Nephron progenitor cell (in vitro differentiated cells): ENCODE results near the gene EGFR.

ENCODE experiments used
- DNase-seq: peaks from one replicate; pipeline ENCODE4 v3.0.0; 2021
- H3K27ac Mint-ChIP-seq: 2 replicates; pipeline ENCODE4 v1.8.0; 2021; ENCODE audit warnings: mild to moderate bottlenecking, moderate library complexity, mixed read lengths
- H3K27me3 Mint-ChIP-seq: 2 replicates; pipeline ENCODE4 v1.8.0; 2021; ENCODE audit warnings: mild to moderate bottlenecking, low read depth, mixed read lengths; ENCODE audit not compliant: poor library complexity
- H3K36me3 Mint-ChIP-seq: 2 replicates; pipeline ENCODE4 v1.8.0; 2021; ENCODE audit warnings: low read depth, mixed read lengths
- H3K4me1 Mint-ChIP-seq: 2 replicates; pipeline ENCODE4 v1.8.0; 2021; ENCODE audit warnings: mixed read lengths
- H3K4me3 Mint-ChIP-seq: 2 replicates; pipeline ENCODE4 v1.8.0; 2021; ENCODE audit warnings: mild to moderate bottlenecking, moderate library complexity, mixed read lengths
- H3K9me3 Mint-ChIP-seq: 2 replicates; pipeline ENCODE4 v1.8.0; 2021; ENCODE audit warnings: mild to moderate bottlenecking, moderate library complexity, mixed read lengths
- TF ChIP-seq, protein P1 (sequence below): fragments of 200-600 bp; sonication (generic); IDR thresholded peaks from 2 replicates; pipeline ENCODE4 v1.5.0; 2021; ENCODE audit warnings: antibody characterized with exemption

Gene EGFR

DNA sequence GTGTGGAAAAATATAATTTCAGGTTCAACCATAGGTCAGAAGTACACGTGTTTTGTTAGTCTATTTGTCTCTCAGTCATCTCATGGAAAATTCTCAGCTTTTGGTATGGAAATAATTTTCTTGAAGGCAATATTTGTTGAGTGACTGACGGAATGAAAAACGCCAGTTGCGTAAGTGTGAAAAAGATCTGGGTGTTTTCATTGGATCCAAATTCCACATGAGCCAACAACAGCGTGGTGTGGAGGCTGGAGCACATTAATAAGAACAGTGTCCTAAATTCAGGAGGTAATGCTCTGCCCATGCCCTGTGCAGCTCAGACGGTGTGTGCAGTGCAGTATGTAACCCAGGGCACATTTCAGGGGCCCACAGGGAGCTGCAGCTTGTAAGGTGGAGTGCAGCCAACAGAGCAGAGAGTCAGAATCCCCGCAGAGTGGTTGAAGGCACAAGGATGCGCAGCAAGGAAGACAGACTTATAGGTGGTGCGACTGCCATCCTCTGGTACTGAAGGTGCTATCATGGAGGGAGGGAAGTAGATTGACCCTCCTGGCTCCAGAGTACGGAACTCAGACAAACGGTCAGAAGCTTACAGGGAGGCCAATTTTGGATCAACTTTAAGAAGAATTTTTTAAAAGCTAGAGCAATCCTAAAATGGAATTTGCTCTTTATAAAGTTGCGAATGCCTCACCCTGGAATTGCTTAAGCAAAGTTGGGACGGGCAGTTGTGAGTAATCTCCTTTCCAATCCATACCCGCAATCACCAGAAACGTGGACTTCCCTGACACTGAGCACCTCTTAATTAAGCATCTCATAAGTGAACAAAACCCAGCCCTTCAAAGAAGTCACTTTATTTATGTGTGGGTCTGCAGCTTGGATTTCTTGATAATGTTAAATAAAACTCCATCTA, 38.0 kb downstream of the EGFR start:
- H3K36me3 Mint-ChIP-seq = no peaks in the 10 kb centered on the region
- H3K27ac Mint-ChIP-seq = no peak overlapping the region
- DNase-seq = no peak

DNA sequence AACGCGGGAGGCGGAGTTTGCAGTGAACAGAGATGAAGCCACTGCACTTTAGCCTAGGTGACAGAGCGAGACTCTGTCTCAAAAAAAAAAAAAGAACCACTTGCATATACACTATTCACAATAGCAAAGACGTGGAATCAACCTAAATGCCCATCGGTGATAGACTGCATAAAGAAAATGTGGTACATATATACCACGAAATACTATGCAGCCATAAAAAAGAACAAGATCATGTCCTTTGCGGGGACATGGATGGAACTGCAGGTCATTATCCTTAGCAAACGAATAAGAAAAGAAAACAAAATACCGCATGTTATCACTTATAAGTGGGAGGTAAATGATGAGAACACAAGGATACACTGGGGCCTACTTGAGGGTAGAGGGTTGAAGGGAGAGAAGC, 39.5 kb downstream of the EGFR start:
- Mint-ChIP-seq H3K27ac (no peak overlapping the region), H3K4me3 (no peak overlapping the region), H3K36me3 (no peaks in the 10 kb centered on the region), H3K27me3 (peaks cover 11% of the 10 kb centered on the region), H3K9me3 (no peaks in the 10 kb centered on the region), H3K4me1 (peaks cover 17% of the 10 kb centered on the region)
- TF ChIP-seq, protein P1, sequence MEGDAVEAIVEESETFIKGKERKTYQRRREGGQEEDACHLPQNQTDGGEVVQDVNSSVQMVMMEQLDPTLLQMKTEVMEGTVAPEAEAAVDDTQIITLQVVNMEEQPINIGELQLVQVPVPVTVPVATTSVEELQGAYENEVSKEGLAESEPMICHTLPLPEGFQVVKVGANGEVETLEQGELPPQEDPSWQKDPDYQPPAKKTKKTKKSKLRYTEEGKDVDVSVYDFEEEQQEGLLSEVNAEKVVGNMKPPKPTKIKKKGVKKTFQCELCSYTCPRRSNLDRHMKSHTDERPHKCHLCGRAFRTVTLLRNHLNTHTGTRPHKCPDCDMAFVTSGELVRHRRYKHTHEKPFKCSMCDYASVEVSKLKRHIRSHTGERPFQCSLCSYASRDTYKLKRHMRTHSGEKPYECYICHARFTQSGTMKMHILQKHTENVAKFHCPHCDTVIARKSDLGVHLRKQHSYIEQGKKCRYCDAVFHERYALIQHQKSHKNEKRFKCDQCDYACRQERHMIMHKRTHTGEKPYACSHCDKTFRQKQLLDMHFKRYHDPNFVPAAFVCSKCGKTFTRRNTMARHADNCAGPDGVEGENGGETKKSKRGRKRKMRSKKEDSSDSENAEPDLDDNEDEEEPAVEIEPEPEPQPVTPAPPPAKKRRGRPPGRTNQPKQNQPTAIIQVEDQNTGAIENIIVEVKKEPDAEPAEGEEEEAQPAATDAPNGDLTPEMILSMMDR = no peak
- no peak for DNase-seq

More for the DNA sequence above, 38.0 kb downstream of the EGFR start:
- Mint-ChIP-seq H3K4me3 (no peak overlapping the region), H3K27me3 (peaks cover 13% of the 10 kb centered on the region), H3K9me3 (peaks cover 3% of the 10 kb centered on the region), H3K4me1 (peaks cover 7% of the 10 kb centered on the region)
- TF ChIP-seq, protein P1 = no peak

DNA sequence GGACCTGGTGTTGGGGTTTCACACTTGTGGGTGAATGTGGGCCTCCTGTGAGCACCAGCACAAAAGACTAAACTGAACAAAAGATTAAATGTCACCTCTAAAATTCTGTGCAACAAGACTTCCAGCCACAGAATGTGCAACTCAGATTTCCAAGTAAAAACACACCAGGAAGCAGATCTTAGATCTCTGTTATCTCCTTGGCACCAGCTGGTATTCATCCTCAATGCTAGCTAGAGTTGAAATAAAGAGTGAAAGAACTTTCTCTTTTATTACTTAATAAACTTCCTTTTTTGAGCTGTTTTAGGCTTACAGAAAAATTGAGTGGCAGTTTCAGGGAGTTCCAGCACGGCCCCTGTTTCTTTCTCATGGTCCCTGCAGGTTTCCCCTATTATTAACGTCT, 40.2 kb downstream of the EGFR start:
- H3K36me3 Mint-ChIP-seq = no peaks in the 10 kb centered on the region
- H3K27me3 Mint-ChIP-seq = peaks cover 11% of the 10 kb centered on the region
- TF ChIP-seq, protein P1 = no peak
- no peak for DNase-seq
- H3K27ac Mint-ChIP-seq = no peak overlapping the region
- H3K4me3 Mint-ChIP-seq = no peak overlapping the region
- peaks cover 18% of the 10 kb centered on the region for H3K4me1 Mint-ChIP-seq
- H3K9me3 Mint-ChIP-seq = no peaks in the 10 kb centered on the region

DNA sequence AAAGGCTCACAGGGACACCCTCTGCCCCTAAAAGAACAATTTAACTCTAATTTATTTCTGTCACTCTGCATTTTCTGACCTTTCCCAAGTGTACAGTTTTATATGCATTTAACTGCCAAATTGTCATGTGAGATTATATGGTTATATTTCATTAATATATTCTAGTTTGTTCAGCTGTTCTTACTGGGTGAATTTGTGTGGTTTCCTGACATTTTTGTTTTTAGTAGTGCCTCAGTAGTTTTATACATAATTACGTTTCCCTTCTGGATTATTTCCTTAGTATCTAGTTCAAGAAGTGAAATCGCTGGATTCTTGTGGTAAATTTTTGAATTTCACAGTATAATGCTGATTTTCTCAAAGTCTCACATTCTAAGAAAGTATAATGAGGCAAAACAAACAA, 41.3 kb downstream of the EGFR start:
- H3K36me3 Mint-ChIP-seq = no peaks in the 10 kb centered on the region
- TF ChIP-seq, protein P1 = no peak
- H3K9me3 Mint-ChIP-seq = no peaks in the 10 kb centered on the region
- H3K4me3 Mint-ChIP-seq = no peak overlapping the region
- H3K27ac Mint-ChIP-seq = no peak overlapping the region
- H3K4me1 Mint-ChIP-seq = peaks cover 24% of the 10 kb centered on the region
- H3K27me3 Mint-ChIP-seq = peaks cover 6% of the 10 kb centered on the region
- DNase-seq = no peak

DNA sequence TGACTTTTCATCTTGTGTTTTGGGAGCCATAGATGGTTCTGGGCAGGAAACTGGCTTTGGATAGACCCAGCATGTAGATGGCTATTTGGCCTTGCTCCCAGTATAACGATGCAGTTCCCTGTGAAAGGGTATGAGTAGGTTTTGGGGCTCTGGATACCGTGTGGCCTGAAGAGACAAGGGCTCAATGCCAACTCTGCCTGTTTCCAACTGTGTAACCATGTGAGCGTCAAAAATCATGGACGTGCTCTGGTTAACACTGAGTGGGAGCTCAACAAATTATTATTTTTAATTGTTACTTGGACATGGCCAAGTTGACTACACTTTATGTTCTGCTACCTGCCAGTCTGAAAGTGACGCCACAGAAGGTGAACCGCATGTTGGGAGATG, 41.8 kb downstream of the EGFR start:
- Mint-ChIP-seq H3K4me1 (peaks cover 30% of the 10 kb centered on the region), H3K27ac (no peak overlapping the region), H3K9me3 (no peaks in the 10 kb centered on the region), H3K36me3 (no peaks in the 10 kb centered on the region), H3K4me3 (no peak overlapping the region), H3K27me3 (peaks cover 6% of the 10 kb centered on the region)
- DNase-seq = no peak
- TF ChIP-seq, protein P1 = no peak
